Stimulated activated CD8-positive, alpha-beta memory T cell treated with anti-CD3 and anti-CD28 coated beads, Interleukin-4, amount 100 ng/mL, for 48 hours (primary cell): Measurements from ENCODE around the gene TPO.
"Not testable (repeated sequence)": the region's sequence is repeated elsewhere in the genome, so short reads cannot be mapped to it uniquely, and the experiment has no call there.

Experiments used
- DNase-seq: peaks from one replicate; pipeline ENCODE4 v3.0.0-alpha.2; 2020

The TPO gene

DNA sequence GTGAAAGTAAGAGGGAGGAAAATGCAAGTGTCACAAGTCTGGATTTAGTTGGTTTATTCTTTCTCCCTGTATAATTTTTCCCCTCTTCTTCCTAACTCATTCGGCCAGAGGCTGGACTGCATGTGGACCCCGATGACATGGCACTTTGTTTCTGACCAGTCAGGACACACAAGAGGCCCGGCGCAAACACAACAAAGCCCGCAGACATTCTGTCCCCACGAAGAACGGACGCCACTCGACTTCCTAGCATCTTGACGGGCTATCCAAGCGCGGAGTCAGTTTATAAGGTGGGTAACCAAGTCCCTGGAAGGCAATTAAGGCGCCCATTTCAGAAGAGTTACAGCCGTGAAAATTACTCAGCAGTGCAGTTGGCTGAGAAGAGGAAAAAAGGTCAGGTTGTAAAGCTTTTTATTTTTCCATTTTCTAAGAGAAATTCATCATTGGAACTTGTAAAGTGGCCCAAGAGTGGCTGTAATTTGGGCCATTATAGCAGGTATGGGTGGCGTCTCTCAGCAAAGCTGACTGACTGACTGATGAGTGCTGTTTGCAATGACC lies at the start of gene TPO:
Gene TPO, plus strand, starts transcription at position 308 of the 555 bp plus-strand sequence. CDS start 946 bp downstream, outside the sequence.
- no peak for DNase-seq

DNA sequence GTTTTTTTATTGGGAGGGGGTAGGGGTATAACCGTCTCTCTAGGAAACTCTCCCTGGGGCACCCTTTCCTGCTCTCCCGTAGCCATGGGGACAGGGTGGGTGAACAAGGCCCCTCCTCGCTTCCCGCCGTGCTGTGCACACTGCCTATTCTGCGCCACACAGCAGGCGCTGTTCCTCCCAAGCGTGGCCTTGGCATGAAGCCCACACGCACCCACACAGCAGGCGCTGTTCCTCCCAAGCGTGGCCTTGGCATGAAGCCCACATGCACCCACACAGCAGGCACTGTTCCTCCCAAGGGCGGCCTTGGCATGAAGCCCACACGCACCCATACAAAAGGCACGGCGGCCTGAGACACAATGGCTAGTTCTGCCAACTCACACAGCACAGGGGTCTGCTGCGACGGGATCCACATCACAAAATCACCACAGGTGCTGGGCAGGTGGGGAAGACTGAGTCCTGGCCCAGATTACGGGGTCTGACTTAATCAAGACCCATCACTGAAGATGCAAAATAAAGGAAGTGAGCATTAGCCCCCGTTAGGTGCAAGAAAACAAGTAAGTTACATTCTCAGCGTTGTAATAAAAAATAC lies 46.6 kb upstream of the TPO start:
- peak; percentile 31 for DNase-seq

DNA sequence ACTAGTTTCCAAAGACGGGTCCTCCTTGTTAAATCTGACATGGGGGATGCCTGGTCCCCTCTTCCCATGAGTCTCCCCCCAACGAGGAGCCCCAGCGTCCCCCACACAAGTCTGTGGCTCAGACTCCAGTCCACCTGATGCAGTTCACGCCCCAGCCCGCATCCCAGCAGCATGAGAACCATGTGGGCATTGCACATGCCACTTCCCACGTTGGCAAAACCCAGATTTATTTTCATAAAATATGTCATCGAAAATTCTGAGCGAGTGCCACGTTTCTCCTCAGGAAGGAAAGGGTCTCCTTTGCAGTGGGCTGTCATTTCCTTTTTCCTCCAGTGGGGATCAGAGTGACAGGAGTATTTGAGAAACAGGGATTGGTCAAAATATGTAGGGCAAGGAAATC lies 45.7 kb upstream of the TPO start:
- no peak for DNase-seq

DNA sequence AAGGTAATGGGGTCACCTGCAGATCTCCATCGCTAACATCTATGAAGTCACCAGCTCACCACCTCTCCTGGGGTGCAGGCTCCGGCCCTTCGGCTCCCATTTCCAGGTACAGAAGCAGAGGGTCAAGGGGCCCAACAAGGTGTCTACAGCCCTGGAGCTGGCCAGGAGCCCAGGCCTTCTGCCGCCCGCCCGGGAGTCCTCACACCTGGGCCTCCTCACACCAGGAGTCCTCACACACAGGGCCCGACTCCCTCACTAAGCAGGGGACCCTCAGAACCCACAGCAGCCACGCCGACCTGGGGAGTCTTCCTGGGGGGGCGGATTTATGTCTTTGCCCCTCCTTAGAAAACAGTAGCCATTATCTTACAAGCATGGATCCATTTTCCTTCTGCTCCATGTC lies 43.4 kb upstream of the TPO start:
- no peak for DNase-seq

DNA sequence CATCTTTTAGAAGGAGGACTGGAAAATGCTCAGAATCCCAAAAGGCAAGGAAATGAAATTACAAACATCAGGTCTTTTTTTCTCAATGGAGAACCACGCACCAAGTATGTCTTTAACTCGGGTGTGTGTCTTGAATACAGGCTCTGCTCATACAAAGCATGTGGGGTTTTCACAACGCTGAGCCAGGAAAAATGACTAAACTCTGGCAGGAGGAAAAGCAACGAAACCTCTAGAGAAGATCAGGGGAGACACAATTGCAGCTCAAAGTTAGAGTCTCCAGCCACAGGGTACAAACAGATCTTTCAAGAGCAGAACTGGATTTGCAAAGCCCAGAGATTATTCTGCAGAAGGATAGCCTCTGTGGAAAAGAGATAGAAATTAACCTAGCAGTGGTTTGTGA lies 42.8 kb upstream of the TPO start:
- no peak for DNase-seq

DNA sequence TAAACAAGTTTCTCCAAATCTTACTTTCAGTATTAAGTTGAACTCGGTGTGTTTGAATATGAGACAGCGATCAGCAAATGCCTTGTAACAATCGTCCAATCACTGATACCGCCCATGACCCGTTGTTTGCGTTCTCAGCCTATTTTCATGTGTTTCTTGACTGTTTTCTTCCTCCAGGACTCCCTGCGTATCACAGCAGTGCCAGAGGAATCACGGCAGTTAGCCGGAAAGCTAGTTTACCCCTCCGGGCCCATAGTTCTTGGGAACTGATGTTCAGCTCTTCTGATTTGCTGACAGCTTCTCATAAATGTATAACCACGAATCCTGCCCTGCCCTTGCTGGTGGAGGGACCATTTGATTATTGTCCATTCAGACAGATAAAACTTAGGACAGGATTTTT lies 42.2 kb upstream of the TPO start:
- DNase-seq = no peak

DNA sequence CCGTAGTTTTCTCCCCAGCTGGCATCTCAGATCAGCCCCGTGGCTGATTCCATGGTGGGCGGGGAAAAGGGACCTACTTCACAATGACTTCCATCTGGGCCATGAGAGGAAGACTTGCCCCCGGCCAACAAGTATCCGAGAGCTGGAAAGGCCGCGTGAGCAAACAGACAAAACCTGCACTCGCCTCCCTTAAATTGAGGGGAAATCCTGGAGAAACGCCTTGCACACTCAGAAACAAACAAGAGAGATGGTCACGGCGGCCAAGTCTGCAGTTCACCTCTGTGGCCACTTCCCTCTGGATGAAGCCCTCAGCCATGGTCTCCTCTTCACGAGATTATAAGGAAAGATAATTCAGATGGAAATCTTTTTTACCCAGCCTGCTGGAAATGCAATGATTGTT lies 39.4 kb upstream of the TPO start:
- no peak for DNase-seq

DNA sequence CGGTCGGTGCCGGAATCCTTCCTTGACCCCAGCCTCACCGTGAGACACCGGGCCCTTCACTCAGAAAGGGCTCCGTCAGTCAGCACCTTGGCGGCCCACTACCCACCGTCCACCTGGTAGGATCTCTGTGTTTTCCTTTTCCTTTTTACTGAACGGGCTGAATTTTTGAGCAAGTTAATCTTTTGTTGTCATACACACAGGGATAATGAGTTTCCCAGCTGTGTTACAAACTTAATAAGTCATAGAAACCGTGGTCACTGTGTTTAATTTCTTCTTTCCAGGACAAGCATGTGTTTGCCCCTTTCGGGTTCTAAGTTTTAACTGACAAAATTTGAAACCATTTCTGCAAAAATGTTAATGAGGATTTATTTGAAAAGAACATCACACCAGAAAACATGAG lies 39.0 kb upstream of the TPO start:
- no peak for DNase-seq

DNA sequence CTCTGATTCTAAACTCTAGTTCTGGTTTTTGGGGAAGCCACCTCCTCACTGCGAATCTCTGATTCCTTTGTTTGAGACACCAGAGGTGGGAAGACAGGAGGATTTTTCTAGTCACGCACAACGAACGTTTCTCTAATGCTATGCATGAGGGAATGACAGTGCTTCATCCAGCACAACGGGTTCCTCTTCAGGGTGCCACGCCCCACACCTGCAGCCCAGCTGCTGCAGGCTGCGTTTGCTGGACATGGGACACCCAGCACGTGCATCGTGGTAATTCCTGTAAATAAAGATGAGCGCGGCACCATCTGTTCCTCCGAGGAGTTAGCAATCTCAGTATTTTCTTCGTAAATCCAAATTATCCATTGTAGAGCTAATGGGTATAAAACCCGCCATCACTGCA lies 37.5 kb upstream of the TPO start:
- DNase-seq = no peak

DNA sequence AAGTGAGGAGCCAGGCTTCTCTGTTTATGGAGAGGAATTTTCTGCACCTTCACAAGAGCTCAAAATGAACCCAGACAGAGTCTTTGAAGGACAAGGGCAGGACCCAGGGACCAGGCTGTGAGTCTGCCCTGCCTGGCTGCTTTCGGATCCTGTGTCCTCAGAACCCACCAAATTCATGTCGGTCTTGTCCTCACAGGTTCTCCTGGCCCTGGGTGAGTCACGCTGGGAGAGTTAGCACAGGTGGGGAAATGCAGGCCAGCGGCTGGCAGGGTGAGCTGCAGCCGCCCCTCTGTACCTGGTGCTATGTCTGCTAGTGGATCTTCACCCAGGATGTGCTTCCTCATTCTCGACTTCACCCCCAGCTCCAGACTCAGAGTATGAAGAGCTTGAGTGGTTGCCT lies 35.8 kb upstream of the TPO start:
- no peak for DNase-seq

DNA sequence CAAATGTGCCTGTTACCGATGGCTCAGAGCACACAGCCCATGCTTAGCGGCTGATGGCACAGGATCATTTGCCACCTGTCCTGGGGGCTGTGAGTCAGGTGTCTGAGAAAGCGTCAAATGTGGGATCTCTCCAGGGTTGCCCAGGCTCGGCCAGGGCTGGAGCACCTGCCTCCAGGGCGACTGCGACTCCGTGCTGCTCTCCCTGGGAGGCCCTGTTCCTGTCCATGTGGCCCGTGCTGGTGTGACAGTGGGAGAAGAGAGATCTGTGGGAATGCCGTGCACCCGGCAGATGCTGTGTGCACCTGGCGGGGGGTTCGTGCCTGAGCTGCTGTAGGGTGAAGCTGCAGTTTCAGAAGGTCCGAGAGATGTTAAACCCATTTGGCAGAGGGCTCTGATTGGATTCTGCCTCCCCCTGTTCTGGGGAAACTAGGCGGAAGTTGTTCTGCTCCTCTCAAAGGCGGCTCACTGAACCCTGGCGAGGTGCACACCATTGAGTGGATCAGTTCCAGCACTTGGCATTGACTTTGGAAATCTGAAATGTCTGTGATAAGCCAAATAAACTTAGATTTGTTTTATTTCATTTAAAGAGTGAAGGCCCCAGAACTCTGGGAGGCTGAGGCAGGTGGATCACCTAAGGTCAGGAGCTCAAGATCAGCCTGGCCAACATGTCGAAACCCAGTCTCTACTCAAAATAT lies 34.7 kb upstream of the TPO start:
- DNase-seq = no peak

DNA sequence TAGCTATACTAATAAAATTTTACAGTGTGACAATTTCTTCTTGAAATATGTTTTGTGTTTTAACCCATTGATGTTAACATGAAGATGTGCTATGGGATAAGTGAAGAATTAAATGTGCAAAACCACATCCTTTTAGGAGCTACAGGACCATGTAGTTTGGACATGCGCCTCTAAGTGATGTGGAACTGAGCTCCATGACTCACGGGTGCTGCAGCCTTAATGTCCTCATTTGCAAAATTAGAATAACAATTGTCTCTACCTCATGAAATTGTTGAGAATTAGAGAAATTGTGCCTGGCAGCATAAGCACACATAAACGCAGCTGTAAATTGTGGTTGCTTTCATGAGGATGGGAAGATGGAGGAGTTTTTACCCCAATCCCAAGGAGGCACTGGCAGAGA lies 31.6 kb upstream of the TPO start:
- DNase-seq = no peak

DNA sequence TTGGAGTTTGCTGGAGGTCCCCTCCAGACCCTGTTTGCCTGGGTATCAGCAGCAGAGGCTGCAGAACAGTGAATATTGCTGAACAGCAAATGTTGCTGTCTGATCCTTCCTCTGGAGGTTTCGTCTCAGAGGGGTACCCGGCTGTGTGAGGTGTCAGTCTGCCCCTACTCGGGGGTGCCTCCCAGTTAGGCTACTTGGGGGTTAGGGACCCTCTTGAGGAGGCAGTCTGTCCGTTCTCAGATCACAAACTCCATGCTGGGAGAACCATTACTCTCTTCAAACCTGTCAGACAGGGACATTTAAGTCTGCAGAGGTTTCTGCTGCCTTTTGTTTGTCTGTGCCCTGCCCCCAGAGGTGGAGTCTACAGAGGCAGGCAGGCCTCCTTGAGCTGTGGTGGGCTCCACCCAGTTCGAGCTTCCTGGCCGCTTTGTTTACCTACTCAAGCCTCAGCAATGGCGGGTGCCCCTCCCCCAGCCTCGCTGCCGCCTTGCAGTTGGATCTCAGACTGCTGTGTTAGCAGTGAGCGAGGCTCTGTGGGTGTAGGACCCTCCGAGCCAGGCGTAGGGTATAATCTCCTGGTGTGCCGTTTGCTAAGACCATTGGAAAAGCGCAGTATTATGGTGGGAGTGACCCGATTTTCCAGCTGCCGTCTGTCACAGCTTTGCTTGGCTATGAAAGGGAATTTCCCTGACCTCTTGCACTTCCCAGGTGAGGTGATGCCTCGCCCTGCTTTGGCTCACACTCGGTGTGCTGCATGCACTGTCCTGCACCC lies 25.1 kb upstream of the TPO start:
- not testable (repeated sequence) for DNase-seq

DNA sequence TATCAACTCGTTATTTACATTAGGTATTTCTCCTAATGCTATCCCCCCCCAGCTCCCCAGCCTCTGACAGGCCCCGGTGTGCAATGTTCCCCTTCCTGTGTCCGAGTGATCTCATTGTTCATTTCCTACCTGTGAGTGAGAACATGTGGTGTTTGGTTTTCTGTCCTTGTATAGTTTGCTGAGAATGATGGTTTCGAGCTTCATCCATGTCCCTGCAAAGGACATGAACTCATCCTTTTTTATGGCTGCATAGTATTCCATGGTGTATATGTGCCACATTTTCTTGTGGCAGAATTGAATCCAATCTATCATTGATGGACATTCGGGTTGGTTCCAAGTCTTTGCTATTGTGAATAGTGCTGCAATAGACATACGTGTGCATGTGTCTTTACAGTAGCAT lies 23.1 kb upstream of the TPO start:
- DNase-seq = not testable (repeated sequence)

DNA sequence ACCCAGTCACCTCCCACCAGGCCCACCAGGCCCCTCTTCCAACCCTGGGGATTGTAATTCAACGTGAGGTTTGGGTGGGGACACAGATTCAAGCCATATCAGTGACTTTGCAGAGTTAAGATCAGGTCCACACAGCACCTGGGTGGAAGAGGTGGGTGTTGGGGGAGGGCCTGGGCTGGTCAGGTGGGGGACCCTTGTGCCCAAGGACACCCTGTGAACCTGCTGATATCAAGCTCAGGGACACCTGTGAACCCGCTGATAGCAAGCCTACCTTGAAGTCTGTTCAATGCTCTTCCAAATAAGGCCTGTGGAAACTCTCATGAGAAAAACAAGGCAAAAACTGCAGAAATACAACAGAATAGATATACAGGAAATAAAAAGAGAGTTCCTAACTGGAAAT lies 19.9 kb upstream of the TPO start:
- DNase-seq = no peak

DNA sequence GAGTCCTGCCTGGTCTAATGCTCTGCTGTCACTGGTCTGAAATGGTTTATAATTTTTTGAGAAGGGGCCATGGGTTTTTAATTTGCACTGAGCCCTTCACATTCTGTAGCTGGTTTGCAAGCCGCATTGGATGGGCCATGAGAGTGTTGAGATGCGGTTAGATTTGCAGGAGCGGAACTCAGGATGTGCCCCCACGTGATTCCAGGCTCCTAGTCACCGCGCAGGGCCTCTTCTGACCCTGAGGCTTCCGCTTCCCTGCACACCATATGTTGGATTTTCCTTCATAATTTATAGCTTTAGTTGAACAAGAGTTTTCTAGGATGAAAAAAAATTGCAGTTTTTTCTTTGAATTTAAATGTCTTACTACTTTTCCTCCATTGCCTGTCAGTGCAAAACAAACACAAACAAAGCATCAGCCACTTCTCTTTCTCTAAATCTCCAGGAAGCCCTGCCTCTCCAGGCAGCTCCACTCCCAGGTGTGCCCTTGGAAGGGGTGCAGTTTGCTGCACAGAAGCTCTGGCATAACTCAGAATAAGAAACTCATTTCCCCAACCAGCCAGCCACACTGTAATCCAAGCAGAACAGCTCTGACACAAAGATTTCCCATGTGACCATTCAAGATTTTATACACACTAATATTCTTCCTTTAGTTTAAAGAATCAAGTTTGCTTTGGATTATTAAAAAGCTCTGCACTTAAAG lies 18.4 kb upstream of the TPO start:
- DNase-seq = no peak

DNA sequence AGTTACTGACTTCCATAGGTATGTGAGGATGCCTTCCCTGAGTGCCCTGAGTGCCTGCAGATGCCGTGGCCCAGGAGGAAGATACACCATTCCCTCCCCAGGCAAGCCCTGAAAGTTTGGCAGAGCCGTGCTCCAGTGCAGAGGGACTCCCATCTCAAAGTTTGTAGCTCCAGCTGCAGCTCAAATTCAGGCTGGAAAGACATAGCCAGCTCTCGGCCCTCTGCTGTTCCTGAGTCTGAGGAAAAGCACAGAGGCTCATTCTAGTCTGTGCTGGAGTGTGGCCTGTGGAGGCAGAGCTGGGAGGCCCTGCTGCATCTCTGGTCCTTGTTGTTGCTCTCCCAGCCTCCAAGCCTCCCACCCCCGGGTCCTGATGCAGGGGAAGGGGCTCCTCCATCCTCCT lies 15.9 kb upstream of the TPO start:
- DNase-seq = no peak

DNA sequence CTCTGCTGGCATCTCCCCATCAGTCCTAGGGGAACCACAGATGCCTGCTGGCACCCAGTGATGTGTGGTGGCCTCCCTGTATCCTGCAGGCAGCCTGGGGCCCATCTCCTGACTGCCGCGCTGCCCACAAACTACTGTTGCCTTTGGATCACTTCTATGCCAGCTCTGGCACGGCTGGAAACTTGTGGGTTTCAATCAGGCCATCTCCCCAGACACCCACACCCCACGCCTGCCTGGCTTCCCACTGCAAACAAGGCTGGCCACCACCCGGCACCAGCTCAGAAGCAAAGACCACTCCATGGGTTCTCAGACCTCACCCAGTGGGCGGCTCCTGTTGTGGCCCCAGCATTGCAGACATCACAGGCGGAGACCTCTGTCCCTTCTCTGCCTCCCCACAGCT lies 15.1 kb upstream of the TPO start:
- no peak for DNase-seq

DNA sequence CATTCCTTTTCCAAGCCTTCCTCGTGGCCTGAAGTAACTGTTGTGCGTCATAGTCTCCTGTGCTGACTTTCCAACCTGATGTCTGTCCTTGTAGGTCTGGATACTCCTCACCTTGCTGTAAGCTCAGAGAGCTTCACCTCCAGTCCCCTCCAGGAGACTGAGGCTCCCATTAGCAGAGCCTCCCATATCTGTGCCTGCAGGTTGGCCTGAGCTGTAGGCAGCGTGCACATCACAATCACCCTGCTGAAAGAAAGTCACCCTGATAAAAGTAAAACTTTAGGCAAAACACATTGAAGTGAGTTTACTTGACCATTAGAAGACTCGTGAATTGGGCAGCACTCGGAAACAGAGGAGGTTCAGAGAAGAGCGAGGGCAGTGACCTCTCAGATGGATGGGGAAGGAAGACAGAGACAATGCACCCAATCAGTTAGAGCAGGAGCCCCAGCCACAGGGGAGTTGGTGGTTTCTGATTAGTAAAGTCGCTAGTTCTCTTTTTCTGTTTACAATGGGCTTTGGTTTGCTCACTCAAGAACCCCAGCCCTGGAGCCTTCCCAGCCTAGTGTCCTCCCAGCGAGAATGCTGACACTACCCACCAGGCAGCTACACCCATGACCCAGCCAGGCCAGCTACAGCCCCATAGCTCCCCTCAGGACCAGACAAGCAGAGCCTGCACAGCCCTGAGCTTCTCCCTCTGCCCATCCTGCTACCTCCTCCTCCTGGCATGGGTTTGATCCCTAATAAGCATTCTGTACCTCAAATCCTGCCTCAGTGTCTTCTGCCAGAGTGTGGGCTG lies 12.1 kb upstream of the TPO start:
- no peak for DNase-seq

DNA sequence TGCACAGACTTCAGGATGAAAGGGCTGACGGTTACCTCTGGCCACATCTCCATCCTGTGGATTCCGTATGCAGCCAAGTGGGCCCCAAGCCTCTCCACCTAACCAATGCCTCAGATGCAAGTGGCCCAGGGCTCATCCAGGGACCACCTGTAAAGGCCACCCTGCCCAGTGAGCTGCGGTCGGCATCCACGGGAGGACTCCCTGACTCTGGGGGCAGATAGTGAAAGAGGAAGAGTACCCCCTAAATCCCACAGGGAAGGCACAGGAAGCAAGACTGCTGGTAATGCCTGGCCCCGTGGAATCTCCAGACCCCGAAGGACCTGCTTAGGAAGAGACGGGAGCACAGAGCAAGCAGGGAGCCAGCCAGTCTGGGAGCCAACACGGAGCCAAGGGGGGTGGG lies 11.2 kb upstream of the TPO start:
- no peak for DNase-seq

DNA sequence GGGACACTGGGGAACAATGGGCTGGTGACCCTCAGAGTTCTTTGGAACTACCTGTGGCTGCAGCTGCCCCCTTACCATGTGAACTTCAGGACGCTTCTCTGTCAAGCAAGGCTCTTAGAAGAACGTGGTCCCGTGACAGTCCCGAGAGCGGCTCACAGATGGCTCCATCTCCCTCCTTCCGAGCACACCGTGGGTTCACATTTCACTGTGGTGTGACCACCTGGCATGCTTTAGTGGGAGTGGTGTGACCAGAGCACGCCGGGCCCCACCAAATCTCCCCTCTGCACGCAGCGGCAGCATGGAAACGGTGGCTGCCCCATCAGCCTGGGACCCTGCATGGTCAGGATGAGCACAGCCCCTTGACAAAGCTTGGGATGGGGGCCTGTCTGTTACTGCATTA lies 9.7 kb upstream of the TPO start:
- DNase-seq = no peak

DNA sequence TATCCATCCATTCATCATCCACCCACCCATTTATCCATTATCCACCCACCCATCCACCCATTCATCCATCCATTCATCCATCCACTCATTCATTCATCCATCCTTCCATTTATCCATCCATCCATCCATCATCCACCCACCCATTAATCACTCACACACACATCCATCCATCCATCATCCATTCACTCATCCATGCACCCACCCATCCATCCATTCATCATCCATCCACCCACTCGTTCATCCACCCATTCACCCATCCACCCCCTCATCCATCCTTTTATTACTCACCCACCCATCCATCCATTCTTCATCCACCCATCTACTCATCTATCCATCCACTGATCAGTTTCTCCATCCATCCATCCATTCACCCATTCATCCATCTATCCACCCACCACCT lies 8.1 kb upstream of the TPO start:
- DNase-seq = no peak

DNA sequence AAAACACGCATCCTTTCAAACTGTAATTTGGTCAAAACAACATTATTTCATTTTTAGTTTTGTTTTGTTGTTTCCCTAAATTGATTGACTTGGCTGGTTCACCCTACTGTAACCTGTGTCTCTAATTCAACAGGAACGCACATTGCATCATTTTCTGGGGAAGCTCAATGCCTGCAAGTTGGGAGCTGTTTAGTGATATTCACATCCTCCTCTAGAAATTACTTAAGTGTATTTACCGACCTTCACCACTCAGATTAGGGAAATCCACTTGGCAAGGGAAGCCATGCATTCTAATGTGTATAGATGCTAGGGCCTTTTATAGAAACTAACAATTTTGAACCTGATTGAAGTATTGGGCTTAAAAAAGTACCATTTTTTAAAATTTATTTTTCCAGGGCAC lies 7.3 kb upstream of the TPO start:
- DNase-seq = no peak
